OCI-LY3 (cell line): ENCODE measurements around the gene PPP2CA.
A peak's percentile ranks its signal among the peaks of the same experiment; 100 is the strongest.

Source experiments
- H2AFZ ChIP-seq: fragments of 200-600, 300-600 bp; shearing (Covaris generic); 2 replicates; pipeline ENCODE4 v1.6.0; 2014; ENCODE audit warnings: antibody characterized with exemption, low read depth, low read length
- H3K27ac ChIP-seq: fragments of 200-600, 300-600 bp; sonication (generic); 2 replicates; pipeline ENCODE4 v1.5.1; 2014; ENCODE audit warnings: mild to moderate bottlenecking, low read length, moderate library complexity, mixed read lengths
- H3K27me3 ChIP-seq: fragments of 200-600, 300-600 bp; sonication (generic); 2 replicates; pipeline ENCODE4 v1.6.1; 2014; ENCODE audit warnings: low read depth, low read length, mixed read lengths
- H3K36me3 ChIP-seq: fragments of 200-600, 300-600 bp; sonication (generic); replicated peaks from 2 replicates; pipeline ENCODE3; 2014; ENCODE audit warnings: low read depth, low read length, mixed read lengths
- H3K4me1 ChIP-seq: fragments of 300-600, 200-600 bp; sonication (generic); 2 replicates; pipeline ENCODE4 v1.6.1; 2014; ENCODE audit warnings: low read length, mixed read lengths
- H3K4me2 ChIP-seq: fragments of 200-600, 300-600 bp; sonication (generic); 2 replicates; pipeline ENCODE4 v1.6.1; 2014; ENCODE audit warnings: low read length, mixed read lengths
- H3K4me3 ChIP-seq: fragments of 300-600, 200-600 bp; sonication (generic); 2 replicates; pipeline ENCODE4 v1.5.1; 2014; ENCODE audit warnings: antibody characterized with exemption, mild to moderate bottlenecking, low read length, moderate library complexity
- H3K79me2 ChIP-seq: fragments of 300-600, 200-600 bp; shearing (Covaris generic); 2 replicates; pipeline ENCODE4 v1.6.1; 2014; ENCODE audit warnings: mild to moderate bottlenecking, low read length, mixed read lengths
- H3K9ac ChIP-seq: fragments of 300-600, 200-600 bp; shearing (Covaris generic); 2 replicates; pipeline ENCODE4 v1.6.0; 2014; ENCODE audit warnings: mild to moderate bottlenecking, low read length, moderate library complexity
- H3K9me3 ChIP-seq: fragments of 200-600, 300-600 bp; shearing (Covaris generic); 2 replicates; pipeline ENCODE4 v1.6.1; 2014; ENCODE audit warnings: low read length, mixed read lengths; ENCODE audit not compliant: insufficient read depth
- H4K20me1 ChIP-seq: fragments of 200-600, 300-600 bp; sonication (generic); 2 replicates; pipeline ENCODE4 v1.6.1; 2016; ENCODE audit warnings: low read length, mixed read lengths; ENCODE audit not compliant: insufficient read depth
- EZH2phosphoT487 ChIP-seq: fragments of 200-600 bp; shearing (Covaris generic); IDR thresholded peaks from 2 replicates; pipeline ENCODE4 v1.6.1; 2018; ENCODE audit warnings: antibody characterized with exemption, mixed run types, low read depth
- TF ChIP-seq, protein P1 (sequence below): fragments of 200-600, 300-600 bp; sonication (generic); IDR thresholded peaks from 2 replicates; pipeline ENCODE4 v1.5.1; 2014; ENCODE audit warnings: antibody characterized with exemption, low read length, low read depth

Gene PPP2CA

GRCh38 chr5:134177369-134178095 is 48.3 kb downstream of the PPP2CA start:
- peaks cover 27% of the 10 kb centered on the region for H4K20me1 ChIP-seq
- H3K27me3 ChIP-seq = no peaks in the 10 kb centered on the region
- H2AFZ ChIP-seq = peak overlapping the region; percentile 61; the same call in 1 of the 2 replicates
- peak overlapping the region; percentile 81 for H3K9ac ChIP-seq
- peak overlapping the region; percentile 79 for H3K4me2 ChIP-seq
- peak overlapping the region; percentile 86 for H3K4me3 ChIP-seq
- H3K9me3 ChIP-seq = no peaks in the 10 kb centered on the region
- peak overlapping the region; percentile 77 for H3K27ac ChIP-seq
- TF ChIP-seq, protein P1, sequence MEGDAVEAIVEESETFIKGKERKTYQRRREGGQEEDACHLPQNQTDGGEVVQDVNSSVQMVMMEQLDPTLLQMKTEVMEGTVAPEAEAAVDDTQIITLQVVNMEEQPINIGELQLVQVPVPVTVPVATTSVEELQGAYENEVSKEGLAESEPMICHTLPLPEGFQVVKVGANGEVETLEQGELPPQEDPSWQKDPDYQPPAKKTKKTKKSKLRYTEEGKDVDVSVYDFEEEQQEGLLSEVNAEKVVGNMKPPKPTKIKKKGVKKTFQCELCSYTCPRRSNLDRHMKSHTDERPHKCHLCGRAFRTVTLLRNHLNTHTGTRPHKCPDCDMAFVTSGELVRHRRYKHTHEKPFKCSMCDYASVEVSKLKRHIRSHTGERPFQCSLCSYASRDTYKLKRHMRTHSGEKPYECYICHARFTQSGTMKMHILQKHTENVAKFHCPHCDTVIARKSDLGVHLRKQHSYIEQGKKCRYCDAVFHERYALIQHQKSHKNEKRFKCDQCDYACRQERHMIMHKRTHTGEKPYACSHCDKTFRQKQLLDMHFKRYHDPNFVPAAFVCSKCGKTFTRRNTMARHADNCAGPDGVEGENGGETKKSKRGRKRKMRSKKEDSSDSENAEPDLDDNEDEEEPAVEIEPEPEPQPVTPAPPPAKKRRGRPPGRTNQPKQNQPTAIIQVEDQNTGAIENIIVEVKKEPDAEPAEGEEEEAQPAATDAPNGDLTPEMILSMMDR = no peak
- TF ChIP-seq EZH2phosphoT487 = no peak
- H3K36me3 ChIP-seq = peaks cover 4% of the 10 kb centered on the region
- H3K79me2 ChIP-seq = peaks cover 39% of the 10 kb centered on the region
- peaks cover 14% of the 10 kb centered on the region for H3K4me1 ChIP-seq

DNA sequence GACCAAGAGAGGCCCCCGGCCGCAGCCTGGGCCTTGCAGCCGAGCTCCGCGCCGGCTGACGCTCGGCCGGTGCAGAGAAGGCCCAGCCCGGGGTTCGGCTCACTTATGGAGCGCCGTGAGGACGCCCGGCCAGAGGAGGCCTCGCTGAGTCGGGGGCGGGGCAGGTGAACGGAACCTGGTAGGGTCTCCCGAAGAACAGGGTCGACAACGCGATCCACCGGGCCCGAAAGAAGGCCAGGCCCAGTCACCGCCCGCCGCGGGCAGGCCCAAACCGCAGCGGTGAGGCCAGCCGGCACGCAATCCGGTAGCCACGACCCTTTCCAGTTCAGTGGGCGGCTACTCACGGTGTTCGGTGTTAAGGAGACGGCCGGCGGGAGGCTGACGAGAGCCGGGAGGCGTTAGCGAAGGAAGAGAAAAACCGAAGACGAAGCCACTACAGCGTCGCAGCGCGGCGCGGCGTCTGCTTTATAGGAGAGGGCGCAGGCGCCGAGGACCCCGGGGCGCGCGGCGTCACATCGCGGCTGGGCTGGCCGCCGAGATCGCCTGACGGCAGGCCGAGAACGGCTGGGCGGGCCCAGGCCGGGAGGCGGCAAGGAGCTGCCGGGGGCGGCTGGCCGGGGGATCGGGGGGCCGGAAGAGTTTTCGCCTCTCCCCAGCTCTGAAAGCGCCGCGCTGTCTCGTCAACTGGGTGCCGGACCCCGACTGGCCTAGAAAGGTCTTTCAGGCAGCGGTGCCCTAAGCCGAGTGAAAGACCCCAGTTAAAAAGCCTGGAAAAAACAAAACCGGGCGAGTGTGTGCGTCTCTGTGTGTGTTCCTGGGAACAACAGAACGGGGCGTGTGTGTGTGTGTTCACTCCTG is 49.1 kb downstream of the PPP2CA start, which contains the start of gene SKP1:
Gene SKP1 (minus strand): TSS at position 440 of the 858 bp plus-strand sequence. CDS start 2,928 bp downstream, outside the sequence.
- Histone ChIP-seq H3K9ac (peak within 1 kb of the TSS; percentile 81), H3K4me1 (peaks cover 14% of the 10 kb centered on the region), H3K4me2 (peak within 1 kb of the TSS; percentile 79), H3K27me3 (no peaks in the 10 kb centered on the region), H3K9me3 (no peaks in the 10 kb centered on the region), H2AFZ (peak within 1 kb of the TSS; percentile 61; the same call in 1 of the 2 replicates), H4K20me1 (peaks cover 27% of the 10 kb centered on the region), H3K79me2 (peaks cover 46% of the 10 kb centered on the region), H3K36me3 (peaks cover 9% of the 10 kb centered on the region), H3K27ac (peak within 1 kb of the TSS; percentile 77), H3K4me3 (peak within 1 kb of the TSS; percentile 86)
- TF ChIP-seq, protein P1 = no peak
- no peak for TF ChIP-seq EZH2phosphoT487

- Histone ChIP-seq H3K4me1 (peaks cover 14% of the 10 kb centered on the region), H4K20me1 (peaks cover 27% of the 10 kb centered on the region), H2AFZ (no peak overlapping the region), H3K4me2 (peak overlapping the region; percentile 67), H3K27ac (peak overlapping the region; percentile 77), H3K9me3 (no peaks in the 10 kb centered on the region), H3K79me2 (peaks cover 54% of the 10 kb centered on the region), H3K4me3 (peak overlapping the region; percentile 86), H3K36me3 (peaks cover 15% of the 10 kb centered on the region), H3K9ac (peak overlapping the region; percentile 81), H3K27me3 (no peaks in the 10 kb centered on the region)
- no peak for TF ChIP-seq EZH2phosphoT487
- TF ChIP-seq, protein P1 = no peak
Observed at GRCh38 chr5:134175921-134176510, 49.9 kb downstream of the PPP2CA start.
